Upper lobe of right lung (tissue), 1 donor: Measurements from ENCODE around the gene LRRC7. TPM values are rescaled to one million over a fixed set of nuclear protein-coding genes. Genes with fewer than 3 reads are reported as not detected.

Source experiments
- ATAC-seq: fragments of 200-7000 bp; cut with Tn5 transposase; one replicate; pipeline ENCODE4 v1.9.1; 2020; ENCODE audit warnings: mild to moderate bottlenecking, moderate library complexity
- DNase-seq: peaks from one replicate; pipeline ENCODE4 v3.0.0-alpha.2; 2020
- H3K27ac ChIP-seq: fragments of 200-600 bp; one replicate; pipeline ENCODE4 v1.8.0; 2022
- H3K27me3 ChIP-seq: fragments of 200-600 bp; one replicate; pipeline ENCODE4 v1.8.0; 2022; ENCODE audit warnings: mild to moderate bottlenecking
- H3K36me3 ChIP-seq: fragments of 200-600 bp; one replicate; pipeline ENCODE4 v1.8.0; 2022
- H3K4me1 ChIP-seq: fragments of 200-600 bp; one replicate; pipeline ENCODE4 v1.8.0; 2022
- H3K4me3 ChIP-seq: fragments of 200-600 bp; one replicate; pipeline ENCODE4 v1.8.0; 2022; ENCODE audit warnings: mild to moderate bottlenecking
- H3K9me3 ChIP-seq: fragments of 200-600 bp; one replicate; pipeline ENCODE4 v1.8.0; 2022
- CTCF ChIP-seq: fragments of 200-600 bp; IDR thresholded peaks from one replicate; pipeline ENCODE4 v1.8.0; 2022; ENCODE audit warnings: antibody characterized with exemption
- intact Hi-C: fragments of 100-400 bp; cut with DNase I; formaldehyde crosslinking; loops from one replicate; pipeline ENCODE4 v1.11.0; 2022
- total RNA-seq: library from RNA; stranded (reverse); fragmentation: NEBNext Ultra II Directional; extraction: Animal tissue kit (Norgen Biotek cat#: 25700); gene quantifications from one replicate; pipeline ENCODE4 v1.2.1, GENCODE V29; 2021
- donor health status: DM: no; HTN: yes; CAD: no; lungs with severe emphysema.

The LRRC7 gene
- total RNA-seq, 1 donor from 2014 or later: not detected

- intact Hi-C loops: no loop called here
- DNase-seq: no peak
- Histone ChIP-seq H3K4me3 (no peak overlapping the region), H3K4me1 (no peaks in the 10 kb centered on the region), H3K27me3 (no peaks in the 10 kb centered on the region), H3K36me3 (no peaks in the 10 kb centered on the region), H3K9me3 (no peaks in the 10 kb centered on the region), H3K27ac (no peak overlapping the region)
- no peak for TF ChIP-seq CTCF
- no peak for ATAC-seq
Observed at GRCh38 chr1:70061231-70061630, 493.5 kb downstream of the LRRC7 start.

- H3K36me3 ChIP-seq: no peaks in the 10 kb centered on the region
- TF ChIP-seq CTCF: no peak
- H3K4me3 ChIP-seq: no peak overlapping the region
- no peak overlapping the region for H3K27ac ChIP-seq
- no peaks in the 10 kb centered on the region for H3K27me3 ChIP-seq
- intact Hi-C loops: no loop called here
- no peaks in the 10 kb centered on the region for H3K9me3 ChIP-seq
- DNase-seq (no peak), ATAC-seq (no peak)
- no peaks in the 10 kb centered on the region for H3K4me1 ChIP-seq
Observed at GRCh38 chr1:70063861-70064260, 496.1 kb downstream of the LRRC7 start.

- no peaks in the 10 kb centered on the region for H3K36me3 ChIP-seq
- intact Hi-C loops: no loop called here
- no peak for DNase-seq
- no peak for ATAC-seq
- no peak overlapping the region for H3K4me3 ChIP-seq
- no peak for TF ChIP-seq CTCF
- no peaks in the 10 kb centered on the region for H3K4me1 ChIP-seq
- H3K9me3 ChIP-seq: no peaks in the 10 kb centered on the region
- H3K27me3 ChIP-seq: no peaks in the 10 kb centered on the region
- no peak overlapping the region for H3K27ac ChIP-seq
Observed at GRCh38 chr1:70066711-70067110, 499.0 kb downstream of the LRRC7 start.

- no peak overlapping the region for H3K4me3 ChIP-seq
- DNase-seq (no peak), ATAC-seq (no peak)
Observed at GRCh38 chr1:70071601-70072000, 503.9 kb downstream of the LRRC7 start.

GRCh38 chr1:70072231-70072751 lies 504.6 kb downstream of the LRRC7 start:
- no peak for DNase-seq
- Histone ChIP-seq H3K4me1 (no peaks in the 10 kb centered on the region), H3K4me3 (no peak overlapping the region), H3K36me3 (no peaks in the 10 kb centered on the region), H3K27ac (no peak overlapping the region), H3K27me3 (no peaks in the 10 kb centered on the region), H3K9me3 (no peaks in the 10 kb centered on the region)
- intact Hi-C loops: no loop called here
- no peak for TF ChIP-seq CTCF
- no peak for ATAC-seq

More at GRCh38 chr1:70071601-70072000, 503.9 kb downstream of the LRRC7 start:
- intact Hi-C loops: no loop called here
- Histone ChIP-seq H3K9me3 (no peaks in the 10 kb centered on the region), H3K27ac (no peak overlapping the region), H3K4me1 (no peaks in the 10 kb centered on the region), H3K36me3 (no peaks in the 10 kb centered on the region), H3K27me3 (no peaks in the 10 kb centered on the region)
- no peak for TF ChIP-seq CTCF

- Histone ChIP-seq H3K4me1 (no peaks in the 10 kb centered on the region), H3K27me3 (no peaks in the 10 kb centered on the region), H3K9me3 (no peaks in the 10 kb centered on the region), H3K27ac (no peak overlapping the region), H3K36me3 (no peaks in the 10 kb centered on the region), H3K4me3 (no peak overlapping the region)
- intact Hi-C loops: no loop called here
- no peak for TF ChIP-seq CTCF
- DNase-seq (no peak), ATAC-seq (no peak)
Observed at GRCh38 chr1:70075761-70076160, 508.0 kb downstream of the LRRC7 start.
